Effector memory CD8-positive, alpha-beta T cell (primary cell): ENCODE measurements around the gene WBP4.
"Not testable (repeated sequence)": the region's sequence is repeated elsewhere in the genome, so short reads cannot be mapped to it uniquely, and the experiment has no call there.

ENCODE experiments used
- ATAC-seq: fragments of 150-1000 bp; cut with Tn5 transposase; replicated peaks from 2 replicates; pipeline ENCODE4 v1.10.0; 2021; ENCODE audit warnings: mild to moderate bottlenecking, moderate library complexity
- DNase-seq, 3 experiments: peaks; one replicate each; pipeline ENCODE4 v3.0.0; 2021
- H3K27ac Mint-ChIP-seq, 2 donors: one replicate each; pipeline ENCODE4 v1.8.0; 2022; ENCODE audit warnings: mild to moderate bottlenecking in 2 of 2, mixed read lengths in 2 of 2, moderate library complexity in 2 of 2
- H3K27me3 Mint-ChIP-seq, 2 donors: one replicate each; pipeline ENCODE4 v1.8.0; 2022; ENCODE audit warnings: mixed read lengths in 2 of 2
- H3K36me3 Mint-ChIP-seq: one replicate; pipeline ENCODE4 v1.8.0; 2022; ENCODE audit warnings: mild to moderate bottlenecking, moderate library complexity, mixed read lengths; ENCODE audit not compliant: insufficient read depth
- H3K4me1 Mint-ChIP-seq, 2 donors: one replicate each; pipeline ENCODE4 v1.8.0; 2022; ENCODE audit warnings: low read depth in 2 of 2, mixed read lengths in 2 of 2
- H3K4me3 Mint-ChIP-seq, 2 donors: one replicate each; pipeline ENCODE4 v1.8.0; 2022; ENCODE audit warnings: mild to moderate bottlenecking in 2 of 2, mixed read lengths in 2 of 2, moderate library complexity in 2 of 2
- H3K9me3 Mint-ChIP-seq, 2 donors: one replicate each; pipeline ENCODE4 v1.8.0; 2022; ENCODE audit warnings: mixed read lengths in 2 of 2

WBP4 gene

GRCh38 chr13:41032691-41033376, 28.5 kb upstream of the WBP4 start:
- no peaks in the 10 kb centered on the region for H3K9me3 Mint-ChIP-seq
- peaks cover 3 to 15% of the 10 kb centered on the region in 2 donors for H3K4me1 Mint-ChIP-seq
- H3K27ac Mint-ChIP-seq: peak overlapping the region in 1 of 2 donors; percentile 65
- DNase-seq (no peak), ATAC-seq (peak; percentile 29)
- no peaks in the 10 kb centered on the region for H3K27me3 Mint-ChIP-seq
- peaks cover 7% of the 10 kb centered on the region for H3K36me3 Mint-ChIP-seq
- H3K4me3 Mint-ChIP-seq: no peak overlapping the region

- no peaks in the 10 kb centered on the region for H3K9me3 Mint-ChIP-seq
- H3K36me3 Mint-ChIP-seq: peaks cover 7% of the 10 kb centered on the region
- H3K4me1 Mint-ChIP-seq: peaks cover 3 to 17% of the 10 kb centered on the region in 2 donors
- DNase-seq (no peak), ATAC-seq (no peak)
- peak overlapping the region in 1 of 2 donors; percentile 65 for H3K27ac Mint-ChIP-seq
- H3K4me3 Mint-ChIP-seq: no peak overlapping the region
- H3K27me3 Mint-ChIP-seq: no peaks in the 10 kb centered on the region
Observed at GRCh38 chr13:41034382-41034781, 26.9 kb upstream of the WBP4 start.

- DNase-seq: no peak
- H3K27me3 Mint-ChIP-seq: no peaks in the 10 kb centered on the region
- peaks cover 3 to 15% of the 10 kb centered on the region in 2 donors for H3K4me1 Mint-ChIP-seq
- H3K36me3 Mint-ChIP-seq: peaks cover 7% of the 10 kb centered on the region
- no peaks in the 10 kb centered on the region for H3K9me3 Mint-ChIP-seq
- no peak for ATAC-seq
- H3K4me3 Mint-ChIP-seq: no peak overlapping the region
- no peak overlapping the region for H3K27ac Mint-ChIP-seq
Observed at GRCh38 chr13:41034881-41035280, 26.4 kb upstream of the WBP4 start.

DNA sequence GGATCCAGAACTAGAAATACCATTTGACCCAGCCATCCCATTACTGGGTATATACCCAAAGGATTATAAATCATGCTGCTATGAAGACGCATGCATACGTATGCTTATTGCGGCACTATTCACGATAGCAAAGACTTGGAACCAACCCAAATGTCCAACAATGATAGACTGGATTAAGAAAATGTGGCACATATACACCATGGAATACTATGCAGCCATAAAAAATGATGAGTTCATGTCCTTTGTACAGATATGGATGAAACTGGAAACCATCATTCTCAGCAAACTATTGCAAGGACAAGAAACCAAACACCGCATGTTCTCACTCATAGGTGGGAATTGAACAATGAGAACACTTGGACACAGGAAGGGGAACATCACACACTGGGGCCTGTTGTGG, 24.8 kb upstream of the WBP4 start:
- ATAC-seq, H3K27me3 Mint-ChIP-seq, H3K4me3 Mint-ChIP-seq, DNase-seq, H3K36me3 Mint-ChIP-seq, H3K27ac Mint-ChIP-seq, H3K9me3 Mint-ChIP-seq: not testable (repeated sequence)
- peaks cover 4 to 19% of the 10 kb centered on the region in 2 donors for H3K4me1 Mint-ChIP-seq

GRCh38 chr13:41039746-41040145, 21.6 kb upstream of the WBP4 start:
- DNase-seq (no peak), ATAC-seq (no peak)
- H3K4me1 Mint-ChIP-seq: peaks cover 5 to 20% of the 10 kb centered on the region in 2 donors
- H3K27me3 Mint-ChIP-seq: no peaks in the 10 kb centered on the region
- no peak overlapping the region for H3K27ac Mint-ChIP-seq
- H3K4me3 Mint-ChIP-seq: no peak overlapping the region
- no peaks in the 10 kb centered on the region for H3K9me3 Mint-ChIP-seq
- no peaks in the 10 kb centered on the region for H3K36me3 Mint-ChIP-seq

GRCh38 chr13:41040584-41041334, 20.6 kb upstream of the WBP4 start:
- peak overlapping the region in 1 of 2 donors; percentile 76 for H3K27ac Mint-ChIP-seq
- no peak for DNase-seq
- no peaks in the 10 kb centered on the region for H3K36me3 Mint-ChIP-seq
- ATAC-seq: no peak
- no peaks in the 10 kb centered on the region for H3K9me3 Mint-ChIP-seq
- H3K4me1 Mint-ChIP-seq: peaks cover 9 to 15% of the 10 kb centered on the region in 2 donors
- no peaks in the 10 kb centered on the region for H3K27me3 Mint-ChIP-seq
- no peak overlapping the region for H3K4me3 Mint-ChIP-seq

- H3K27me3 Mint-ChIP-seq, ATAC-seq, H3K27ac Mint-ChIP-seq, H3K9me3 Mint-ChIP-seq, H3K36me3 Mint-ChIP-seq, H3K4me3 Mint-ChIP-seq, DNase-seq: not testable (repeated sequence)
- H3K4me1 Mint-ChIP-seq: peaks cover 9 to 15% of the 10 kb centered on the region in 2 donors
Observed at GRCh38 chr13:41042419-41042818, 18.9 kb upstream of the WBP4 start.

DNA sequence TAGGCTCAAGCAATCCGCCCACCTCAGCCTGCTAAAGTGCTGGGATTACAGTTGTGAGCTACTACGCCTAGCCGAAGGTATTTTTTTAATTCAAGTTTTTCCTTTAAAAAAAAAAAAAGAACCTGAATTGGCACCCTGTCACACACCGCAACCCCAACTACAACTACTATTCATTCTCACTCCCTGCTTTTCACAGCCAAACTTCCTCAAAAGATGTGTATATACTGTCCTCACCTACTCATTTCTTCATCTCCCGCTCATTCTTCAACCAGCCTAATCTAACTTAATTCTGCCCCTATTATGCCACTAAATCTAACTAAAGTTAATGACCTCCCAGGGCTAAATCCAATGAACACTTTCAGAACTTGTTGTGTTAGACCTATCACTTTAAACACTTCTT, 12.7 kb upstream of the WBP4 start:
- ATAC-seq (no peak), DNase-seq (no peak)
- H3K4me3 Mint-ChIP-seq: no peak overlapping the region
- H3K27me3 Mint-ChIP-seq: no peaks in the 10 kb centered on the region
- no peaks in the 10 kb centered on the region for H3K9me3 Mint-ChIP-seq
- H3K36me3 Mint-ChIP-seq: peaks cover 4% of the 10 kb centered on the region
- H3K4me1 Mint-ChIP-seq: peaks cover 7 to 14% of the 10 kb centered on the region in 2 donors
- no peak overlapping the region for H3K27ac Mint-ChIP-seq

- ATAC-seq (peak; percentile 10), DNase-seq (no peak)
- Mint-ChIP-seq H3K36me3 (peaks cover 4% of the 10 kb centered on the region), H3K27me3 (no peaks in the 10 kb centered on the region), H3K27ac (no peak overlapping the region), H3K4me1 (peaks cover 12 to 15% of the 10 kb centered on the region in 2 donors), H3K4me3 (no peak overlapping the region), H3K9me3 (no peaks in the 10 kb centered on the region)
Observed at GRCh38 chr13:41049480-41050440, 11.5 kb upstream of the WBP4 start.

DNA sequence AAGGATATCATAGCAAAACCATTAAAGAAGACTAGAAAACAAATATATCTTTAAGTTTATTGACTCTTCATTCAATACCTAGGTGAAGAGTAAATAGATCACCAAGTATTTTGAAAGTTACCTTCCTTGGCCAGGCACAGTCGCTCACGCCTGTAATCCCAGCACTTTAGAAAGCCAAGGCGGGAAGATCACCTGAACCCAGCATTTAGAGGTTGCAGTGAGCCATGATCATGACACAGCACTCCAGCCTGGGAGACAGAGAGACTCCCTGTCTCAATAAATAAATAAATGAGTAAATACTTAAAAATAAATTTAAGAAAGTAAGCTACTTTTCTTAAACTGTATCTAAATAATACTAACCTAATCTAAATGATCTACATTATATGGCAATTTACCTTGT, 8.9 kb upstream of the WBP4 start:
- DNase-seq (no peak), ATAC-seq (no peak)
- peaks cover 22 to 32% of the 10 kb centered on the region in 2 donors for H3K4me1 Mint-ChIP-seq
- H3K4me3 Mint-ChIP-seq: no peak overlapping the region
- peaks cover 4% of the 10 kb centered on the region for H3K36me3 Mint-ChIP-seq
- no peaks in the 10 kb centered on the region for H3K9me3 Mint-ChIP-seq
- no peaks in the 10 kb centered on the region for H3K27me3 Mint-ChIP-seq
- H3K27ac Mint-ChIP-seq: no peak overlapping the region

DNA sequence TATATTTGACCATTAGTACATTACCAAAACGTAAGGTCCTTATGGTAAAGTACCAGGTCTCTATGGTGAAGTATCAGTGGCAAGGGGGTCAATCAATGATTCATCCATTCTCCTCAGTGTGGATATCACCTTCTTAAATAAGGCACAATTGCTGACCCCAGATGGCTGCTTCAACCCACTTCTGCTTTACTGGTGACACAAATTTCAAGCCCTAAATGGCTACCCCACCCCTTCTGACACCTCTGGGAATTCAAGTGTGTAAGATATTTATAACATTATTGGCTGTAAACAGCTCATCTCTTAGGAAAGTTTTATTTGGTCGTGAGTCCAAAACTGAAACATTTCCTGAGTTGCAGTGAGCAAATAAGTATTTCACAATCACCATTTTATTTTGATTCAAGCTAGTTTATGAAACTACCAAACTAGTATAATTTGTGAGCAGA, 7.9 kb upstream of the WBP4 start:
- Mint-ChIP-seq H3K36me3 (peaks cover 4% of the 10 kb centered on the region), H3K27ac (no peak overlapping the region), H3K4me3 (no peak overlapping the region), H3K4me1 (peaks cover 26 to 38% of the 10 kb centered on the region in 2 donors), H3K27me3 (no peaks in the 10 kb centered on the region), H3K9me3 (no peaks in the 10 kb centered on the region)
- DNase-seq: no peak
- peak; percentile 41 for ATAC-seq

DNA sequence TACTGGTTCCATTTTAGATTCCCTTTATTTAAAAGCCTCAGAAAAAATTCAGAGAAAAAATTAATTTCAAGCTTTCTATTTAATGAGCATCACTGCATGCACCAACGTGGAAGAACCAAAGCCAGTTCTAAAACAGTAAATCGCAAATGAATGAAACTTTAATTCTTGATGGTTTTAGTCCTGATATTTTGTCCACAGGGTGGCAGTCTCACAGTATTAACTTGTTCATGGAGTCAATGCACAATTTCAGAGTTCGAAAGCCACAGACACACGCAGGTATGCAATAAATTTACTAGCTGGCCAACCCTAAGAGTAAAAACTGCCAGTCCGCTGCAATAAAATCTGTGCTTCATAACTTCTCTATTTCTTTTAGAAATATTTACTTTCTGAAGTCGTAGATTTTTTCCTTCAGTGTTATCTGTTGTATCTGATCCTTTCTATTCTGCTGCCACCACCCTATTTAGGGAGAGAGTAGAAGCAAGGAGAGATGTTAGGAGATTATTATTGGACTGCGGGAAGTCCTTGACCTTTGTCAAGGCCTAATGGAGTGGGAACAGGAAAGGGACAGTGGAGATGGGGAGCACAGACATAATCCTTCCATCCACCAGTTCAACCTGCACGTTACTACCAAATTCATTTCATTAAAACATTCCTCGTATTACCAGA, 7.0 kb upstream of the WBP4 start:
- DNase-seq (peak; percentile 40 to 50 (median 47)), ATAC-seq (peak; percentile 83)
- Mint-ChIP-seq H3K4me1 (peaks cover 25 to 41% of the 10 kb centered on the region in 2 donors), H3K27me3 (no peaks in the 10 kb centered on the region), H3K36me3 (peaks cover 7% of the 10 kb centered on the region), H3K27ac (no peak overlapping the region), H3K4me3 (no peak overlapping the region), H3K9me3 (no peaks in the 10 kb centered on the region)
